HG03066 (cell line): ENCODE results near the gene PRKG1.

Source experiments
- ATAC-seq: cut with Tn5 transposase; IDR thresholded peaks from one replicate; pipeline ENCODE4 v1.9.1; 2021; ENCODE audit warnings: low read depth; ENCODE audit not compliant: unreplicated experiment

The PRKG1 gene

GRCh38 chr10:52063159-52063558, 988.9 kb downstream of the PRKG1 start:
- ATAC-seq = no peak

- ATAC-seq = no peak
These were observed 990.0 kb downstream of the PRKG1 start for GRCh38 chr10:52064084-52064845.

GRCh38 chr10:52066383-52066782, 992.1 kb downstream of the PRKG1 start:
- ATAC-seq = no peak

GRCh38 chr10:52068485-52068884, 994.2 kb downstream of the PRKG1 start:
- no peak for ATAC-seq

- no peak for ATAC-seq
These were observed 997.5 kb downstream of the PRKG1 start for GRCh38 chr10:52071814-52072213.

- no peak for ATAC-seq
These were observed 1000.3 kb downstream of the PRKG1 start for GRCh38 chr10:52074505-52075026.

- ATAC-seq = no peak
These were observed 1003.5 kb downstream of the PRKG1 start for GRCh38 chr10:52077814-52078213.

- ATAC-seq = no peak
These were observed 1004.2 kb downstream of the PRKG1 start for GRCh38 chr10:52078397-52078937.

- no peak for ATAC-seq
These were observed 1008.0 kb downstream of the PRKG1 start for GRCh38 chr10:52082307-52082706.

GRCh38 chr10:52083422-52083821, 1009.1 kb downstream of the PRKG1 start:
- ATAC-seq = no peak

- no peak for ATAC-seq
These were observed 1018.1 kb downstream of the PRKG1 start for GRCh38 chr10:52092390-52092789.

GRCh38 chr10:52098130-52098529, 1023.8 kb downstream of the PRKG1 start:
- no peak for ATAC-seq

- ATAC-seq = no peak
These were observed 1024.8 kb downstream of the PRKG1 start for GRCh38 chr10:52099026-52099600.

GRCh38 chr10:52100011-52100547, 1025.8 kb downstream of the PRKG1 start:
- ATAC-seq = no peak

- no peak for ATAC-seq
These were observed 1031.0 kb downstream of the PRKG1 start for GRCh38 chr10:52105301-52105700.

- ATAC-seq = no peak
These were observed 1031.7 kb downstream of the PRKG1 start for GRCh38 chr10:52106011-52106410.

- no peak for ATAC-seq
These were observed 1032.6 kb downstream of the PRKG1 start for GRCh38 chr10:52106899-52107298.

GRCh38 chr10:52108236-52108635, 1033.9 kb downstream of the PRKG1 start:
- no peak for ATAC-seq

GRCh38 chr10:52110576-52110975, 1036.3 kb downstream of the PRKG1 start:
- ATAC-seq = no peak

- no peak for ATAC-seq
These were observed 1037.0 kb downstream of the PRKG1 start for GRCh38 chr10:52111101-52111891.

GRCh38 chr10:52115823-52116222, 1041.5 kb downstream of the PRKG1 start:
- ATAC-seq = no peak
